Memory B cell (primary cell): ENCODE data around the gene PSMA1.
"Not testable (repeated sequence)": the region's sequence is repeated elsewhere in the genome, so short reads cannot be mapped to it uniquely, and the experiment has no call there.

ENCODE experiments used
- ATAC-seq: fragments of 150-1000 bp; cut with Tn5 transposase; 2 replicates; pipeline ENCODE4 v1.10.0; 2021; ENCODE audit warnings: low read depth, mild to moderate bottlenecking, moderate library complexity
- DNase-seq, 2 donors: peaks; one replicate each; pipeline ENCODE4 v3.0.0; 2022; ENCODE audit warnings: low spot score in 2 of 2
- H3K27ac Mint-ChIP-seq: one replicate; pipeline ENCODE4 v1.8.0; 2022; ENCODE audit warnings: mild to moderate bottlenecking, moderate library complexity, mixed read lengths
- H3K27me3 Mint-ChIP-seq: one replicate; pipeline ENCODE4 v1.8.0; 2022; ENCODE audit warnings: mixed read lengths
- H3K36me3 Mint-ChIP-seq: one replicate; pipeline ENCODE4 v1.8.0; 2022; ENCODE audit warnings: mild to moderate bottlenecking, mixed read lengths
- H3K4me1 Mint-ChIP-seq: one replicate; pipeline ENCODE4 v1.8.0; 2022; ENCODE audit warnings: mixed read lengths
- H3K4me3 Mint-ChIP-seq: one replicate; pipeline ENCODE4 v1.8.0; 2022; ENCODE audit warnings: mild to moderate bottlenecking, moderate library complexity, mixed read lengths
- H3K9me3 Mint-ChIP-seq: one replicate; pipeline ENCODE4 v1.8.0; 2022; ENCODE audit warnings: mixed read lengths

Gene PSMA1

DNA sequence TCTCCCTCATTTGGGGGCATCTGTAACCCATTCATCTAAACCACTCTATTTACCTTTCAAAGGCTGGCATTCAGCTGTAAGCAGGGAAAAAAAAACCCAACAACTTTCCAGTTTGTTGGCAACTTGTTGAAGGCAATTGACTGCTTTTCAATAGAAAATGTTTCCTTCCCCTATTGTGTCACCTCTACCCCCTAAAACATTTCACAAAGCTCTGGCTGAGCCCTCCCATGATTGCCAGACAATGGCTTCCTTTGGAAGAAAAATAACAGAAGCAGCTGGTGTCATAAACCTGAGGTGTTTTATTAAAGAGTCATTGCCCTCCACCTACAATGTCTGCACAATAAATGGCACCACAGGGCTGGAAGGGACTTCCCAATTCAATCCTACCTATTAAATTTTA, 22.1 kb upstream of the PSMA1 start:
- no peak overlapping the region for H3K27ac Mint-ChIP-seq
- ATAC-seq (no peak), DNase-seq (no peak)
- H3K36me3 Mint-ChIP-seq, result no peaks in the 10 kb centered on the region
- no peaks in the 10 kb centered on the region for H3K9me3 Mint-ChIP-seq
- H3K4me1 Mint-ChIP-seq, result no peaks in the 10 kb centered on the region
- H3K4me3 Mint-ChIP-seq, result no peak overlapping the region
- H3K27me3 Mint-ChIP-seq, result no peaks in the 10 kb centered on the region

DNA sequence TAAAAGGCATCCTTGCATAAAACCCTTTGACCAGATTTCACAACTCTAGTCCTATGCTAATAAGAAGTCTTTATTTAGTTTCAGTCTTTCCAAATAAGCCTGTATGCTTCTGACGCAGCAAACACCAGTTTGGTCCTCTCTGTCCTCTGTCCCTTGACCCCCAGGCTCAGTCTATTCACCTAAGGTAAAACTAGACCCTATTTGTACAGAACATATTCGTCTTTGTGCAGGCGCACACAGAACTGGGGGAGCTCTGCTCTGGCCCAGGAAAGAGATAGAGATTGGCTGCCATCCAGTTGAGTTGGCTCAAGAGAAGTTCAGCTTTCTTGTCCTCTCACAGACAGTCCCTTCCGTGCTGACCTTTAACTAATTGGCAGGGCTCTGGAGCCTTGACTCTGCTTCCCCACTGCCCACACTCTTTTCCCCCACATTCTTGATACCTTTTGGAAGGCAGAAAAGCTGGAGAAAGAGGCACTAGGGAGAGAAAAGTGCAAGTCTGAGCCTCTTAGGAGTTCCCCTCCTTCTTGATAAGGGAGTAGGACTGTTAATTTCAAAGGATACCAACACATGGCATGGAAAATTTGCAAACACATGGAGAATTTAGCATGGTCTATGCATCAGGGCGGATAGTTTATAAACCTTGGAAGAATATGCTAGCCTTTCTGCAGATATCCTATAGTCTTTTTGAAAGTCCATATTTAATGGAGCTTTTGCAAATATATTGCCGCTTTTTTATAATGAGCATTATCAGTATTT, 21.2 kb upstream of the PSMA1 start:
- Mint-ChIP-seq H3K4me1 (peaks cover 3% of the 10 kb centered on the region), H3K4me3 (no peak overlapping the region), H3K36me3 (no peaks in the 10 kb centered on the region), H3K9me3 (no peaks in the 10 kb centered on the region), H3K27ac (no peak overlapping the region), H3K27me3 (no peaks in the 10 kb centered on the region)
- ATAC-seq (no peak), DNase-seq (no peak)

- H3K36me3 Mint-ChIP-seq, result no peaks in the 10 kb centered on the region
- H3K27me3 Mint-ChIP-seq, result no peaks in the 10 kb centered on the region
- no peak overlapping the region for H3K27ac Mint-ChIP-seq
- H3K9me3 Mint-ChIP-seq, result no peaks in the 10 kb centered on the region
- peaks cover 3% of the 10 kb centered on the region for H3K4me1 Mint-ChIP-seq
- no peak overlapping the region for H3K4me3 Mint-ChIP-seq
- DNase-seq (no peak), ATAC-seq (no peak)
These were observed 19.8 kb upstream of the PSMA1 start for GRCh38 chr11:14539982-14540421.

DNA sequence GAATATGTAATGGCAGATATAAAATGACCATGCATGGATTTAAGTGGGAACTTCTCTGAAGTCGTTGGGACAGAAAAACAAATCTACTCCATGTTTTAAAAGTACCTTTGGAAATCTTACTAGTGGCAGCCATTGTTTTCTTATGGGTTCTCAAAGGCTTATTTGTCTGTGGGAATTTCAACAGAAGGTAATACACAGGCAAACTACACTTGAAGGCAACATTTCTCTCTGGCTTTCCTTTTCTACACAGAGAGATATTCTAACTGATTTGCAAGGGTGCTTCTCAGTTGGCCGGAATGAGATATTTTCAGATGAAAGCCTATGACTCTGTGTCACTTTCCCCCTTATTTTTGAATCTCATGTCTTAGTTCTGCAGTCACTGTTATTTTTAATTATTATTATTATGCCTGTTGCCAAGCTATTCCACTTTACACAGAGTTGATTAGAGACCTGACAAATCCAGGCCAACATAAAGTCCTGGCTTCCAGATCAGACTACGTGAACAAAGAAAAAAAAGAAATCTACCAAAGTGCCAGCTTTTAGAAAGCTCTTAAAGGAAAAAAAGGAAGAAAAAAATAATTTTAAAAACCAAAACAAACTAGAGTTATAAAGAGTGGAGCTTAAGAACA, 18.9 kb upstream of the PSMA1 start:
- H3K27ac Mint-ChIP-seq, result no peak overlapping the region
- peaks cover 3% of the 10 kb centered on the region for H3K4me1 Mint-ChIP-seq
- no peaks in the 10 kb centered on the region for H3K36me3 Mint-ChIP-seq
- no peaks in the 10 kb centered on the region for H3K9me3 Mint-ChIP-seq
- ATAC-seq (no peak), DNase-seq (no peak)
- H3K4me3 Mint-ChIP-seq, result no peak overlapping the region
- no peaks in the 10 kb centered on the region for H3K27me3 Mint-ChIP-seq

DNA sequence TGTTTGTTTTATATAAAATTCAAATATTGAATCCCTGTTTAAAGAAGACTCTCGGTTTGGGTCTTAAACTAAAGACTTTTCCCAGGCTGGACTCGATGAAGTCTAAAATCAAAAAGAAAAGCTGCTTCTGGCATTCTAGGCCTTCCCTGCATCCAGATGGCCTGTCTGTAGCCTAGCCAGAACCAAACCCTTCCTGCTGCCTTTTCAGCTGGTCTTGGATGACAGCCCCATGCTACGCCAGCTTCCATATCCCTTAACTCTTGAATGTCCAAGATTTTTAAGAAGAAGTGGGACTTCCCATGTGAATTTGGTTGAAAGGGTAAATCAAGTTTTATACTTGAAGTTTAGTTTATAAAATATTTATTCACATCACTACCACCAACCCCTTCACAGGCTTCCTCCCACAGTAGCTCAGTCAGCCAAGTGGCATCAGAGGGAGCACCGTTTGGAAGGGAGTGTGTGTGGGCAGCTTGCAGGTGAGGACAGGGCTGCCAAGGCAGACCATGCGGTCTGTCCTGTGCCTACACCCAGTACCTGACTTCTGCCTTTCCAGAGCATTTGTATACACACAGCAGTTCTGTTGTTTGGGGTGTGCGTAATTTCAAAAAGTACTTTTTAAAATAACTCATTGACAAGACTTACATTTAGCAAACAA, 18.2 kb upstream of the PSMA1 start:
- Mint-ChIP-seq H3K36me3 (no peaks in the 10 kb centered on the region), H3K4me3 (no peak overlapping the region), H3K27ac (no peak overlapping the region), H3K9me3 (no peaks in the 10 kb centered on the region), H3K27me3 (no peaks in the 10 kb centered on the region), H3K4me1 (peaks cover 3% of the 10 kb centered on the region)
- DNase-seq, result no peak
- ATAC-seq, result no peak

DNA sequence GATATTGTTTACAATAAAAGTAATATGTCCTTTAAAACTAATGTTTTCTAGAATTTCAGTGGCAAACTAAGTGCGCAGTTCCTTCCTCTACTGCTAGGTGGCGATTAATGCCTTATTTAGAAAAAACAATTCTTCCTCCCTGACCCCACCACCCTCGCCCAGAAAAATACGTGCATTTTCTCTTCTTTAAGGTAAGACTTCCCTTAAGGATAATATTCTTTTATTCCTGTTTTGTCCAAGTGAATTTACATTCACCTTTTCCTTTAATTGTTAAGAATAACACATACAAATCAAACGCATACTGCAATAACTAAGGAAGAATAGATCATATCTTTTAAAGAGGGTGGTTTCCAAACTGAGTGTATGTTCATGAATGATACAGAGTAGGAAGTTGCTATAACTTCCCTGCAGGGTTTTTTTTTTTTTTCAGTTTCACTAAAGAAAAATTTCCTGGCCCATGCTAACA, 17.0 kb upstream of the PSMA1 start:
- H3K27ac Mint-ChIP-seq, result peak overlapping the region; percentile 73

DNA sequence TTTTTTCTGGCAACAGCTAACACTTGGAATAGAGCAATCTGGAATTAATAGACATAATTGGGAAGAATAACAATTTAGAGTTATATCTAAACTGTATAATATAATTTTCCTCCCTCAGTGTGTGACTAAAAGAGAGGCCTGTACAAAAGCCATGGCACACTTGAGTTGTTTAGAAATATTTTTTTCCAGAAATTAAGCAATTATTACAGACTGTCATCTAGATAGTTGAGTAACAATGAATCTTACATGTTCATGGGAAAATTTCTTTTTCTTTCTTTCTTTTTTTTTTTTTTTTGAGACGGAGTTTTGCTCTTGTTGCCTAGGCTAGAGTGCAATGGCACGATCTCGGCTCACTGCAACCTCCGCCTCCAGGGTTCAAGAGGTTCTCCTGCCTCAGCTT, 15.0 kb upstream of the PSMA1 start:
- DNase-seq, H3K4me3 Mint-ChIP-seq, H3K36me3 Mint-ChIP-seq, H3K27me3 Mint-ChIP-seq, H3K4me1 Mint-ChIP-seq, ATAC-seq, H3K27ac Mint-ChIP-seq, H3K9me3 Mint-ChIP-seq: not testable (repeated sequence)

More for the DNA sequence above, 17.0 kb upstream of the PSMA1 start:
- H3K36me3 Mint-ChIP-seq, result no peaks in the 10 kb centered on the region
- H3K4me1 Mint-ChIP-seq, result peaks cover 3% of the 10 kb centered on the region
- H3K4me3 Mint-ChIP-seq, result peak overlapping the region; percentile 43
- DNase-seq (peak; percentile 26 to 38), ATAC-seq (peak; percentile 90)
- H3K9me3 Mint-ChIP-seq, result no peaks in the 10 kb centered on the region
- H3K27me3 Mint-ChIP-seq, result no peaks in the 10 kb centered on the region

GRCh38 chr11:14529951-14530350, 9.8 kb upstream of the PSMA1 start:
- H3K4me1 Mint-ChIP-seq, result no peaks in the 10 kb centered on the region
- H3K27ac Mint-ChIP-seq, result no peak overlapping the region
- no peak overlapping the region for H3K4me3 Mint-ChIP-seq
- no peaks in the 10 kb centered on the region for H3K36me3 Mint-ChIP-seq
- ATAC-seq (no peak), DNase-seq (no peak)
- H3K27me3 Mint-ChIP-seq, result no peaks in the 10 kb centered on the region
- no peaks in the 10 kb centered on the region for H3K9me3 Mint-ChIP-seq

DNA sequence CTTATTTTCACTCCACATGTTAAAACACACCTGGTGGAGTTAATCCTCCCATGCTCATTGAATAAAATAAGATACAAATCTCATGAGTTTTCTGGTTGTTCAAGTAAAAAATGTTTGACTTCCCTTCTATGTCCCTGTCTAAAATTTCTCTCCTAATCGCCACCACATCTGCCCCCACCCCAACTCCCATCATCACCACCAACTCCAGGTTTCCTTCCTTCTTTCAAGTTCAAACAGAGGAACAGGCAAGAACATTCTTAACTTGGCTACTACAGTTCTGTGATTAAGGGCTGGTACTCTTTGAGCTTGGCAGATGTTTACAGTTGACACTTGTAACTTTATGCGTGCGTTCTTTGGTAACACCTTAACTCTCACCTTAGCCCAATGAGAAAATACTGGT, 9.1 kb upstream of the PSMA1 start:
- ATAC-seq, result no peak
- Mint-ChIP-seq H3K4me1 (no peaks in the 10 kb centered on the region), H3K27ac (no peak overlapping the region), H3K36me3 (no peaks in the 10 kb centered on the region), H3K9me3 (no peaks in the 10 kb centered on the region), H3K27me3 (no peaks in the 10 kb centered on the region), H3K4me3 (no peak overlapping the region)
- DNase-seq, result no peak

GRCh38 chr11:14522801-14523200, 2.6 kb upstream of the PSMA1 start:
- Mint-ChIP-seq H3K9me3 (no peaks in the 10 kb centered on the region), H3K4me3 (no peak overlapping the region), H3K27ac (no peak overlapping the region), H3K36me3 (peaks cover under 1% of the 10 kb centered on the region), H3K4me1 (peaks cover 11% of the 10 kb centered on the region), H3K27me3 (no peaks in the 10 kb centered on the region)
- ATAC-seq, result no peak
- no peak for DNase-seq

DNA sequence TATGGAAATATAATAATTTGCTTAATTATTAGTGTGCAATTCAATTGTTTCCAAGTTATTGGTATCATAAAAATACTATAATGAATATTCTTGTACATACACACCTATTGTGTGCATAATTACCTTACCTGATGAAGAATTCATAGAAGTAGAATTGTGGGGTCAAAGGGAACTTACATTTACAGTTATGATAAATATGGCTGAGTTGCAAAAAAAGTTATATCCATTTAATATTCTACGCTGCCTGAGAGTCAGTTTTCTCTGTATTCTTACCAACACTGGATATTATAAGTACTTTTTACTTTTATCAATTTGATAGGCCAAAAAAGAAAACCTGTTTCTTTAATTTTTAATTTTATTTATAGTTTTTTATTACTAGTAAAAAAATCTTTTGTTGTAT, 2.1 kb upstream of the PSMA1 start:
- ATAC-seq (no peak), DNase-seq (no peak)
- Mint-ChIP-seq H3K4me1 (peaks cover 11% of the 10 kb centered on the region), H3K9me3 (no peaks in the 10 kb centered on the region), H3K36me3 (peaks cover 1% of the 10 kb centered on the region), H3K4me3 (no peak overlapping the region), H3K27me3 (no peaks in the 10 kb centered on the region), H3K27ac (no peak overlapping the region)

DNA sequence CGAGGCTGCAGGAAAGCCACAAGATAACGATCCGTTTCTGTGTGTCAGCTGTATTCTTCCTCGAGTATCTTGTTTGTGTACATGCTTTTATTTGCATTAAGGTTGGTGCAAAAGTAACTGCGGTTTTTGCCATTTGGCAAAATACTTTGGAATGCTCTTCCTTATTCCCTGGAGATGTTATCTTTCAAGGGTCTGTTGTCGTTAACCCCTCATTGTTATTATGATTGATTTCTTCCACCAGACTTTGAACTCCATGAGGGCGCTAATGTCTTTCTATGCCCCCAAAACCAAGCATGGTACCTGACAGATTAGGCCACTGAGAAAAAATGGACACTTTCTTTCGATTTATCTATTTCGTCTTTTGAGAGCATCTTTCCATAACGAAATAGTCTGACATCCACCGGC, 563 bp upstream of the PSMA1 start:
- Mint-ChIP-seq H3K36me3 (peaks cover 1% of the 10 kb centered on the region), H3K9me3 (no peaks in the 10 kb centered on the region)

DNA sequence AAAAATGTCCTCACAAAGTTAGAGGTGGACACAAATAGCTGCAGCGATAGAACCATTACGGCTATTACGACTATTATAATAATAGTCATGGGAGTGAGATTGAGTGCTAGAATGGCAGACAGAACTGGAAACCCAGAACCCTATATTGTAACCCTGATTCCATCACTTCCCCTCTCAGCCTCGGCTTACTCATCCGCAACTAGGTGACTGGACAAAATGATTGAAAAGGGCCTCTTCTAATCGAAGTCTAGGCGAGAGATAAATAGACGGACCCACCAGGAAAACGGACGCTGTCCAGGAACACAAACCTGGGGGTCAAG, 629 bp downstream of the PSMA1 start:
- Mint-ChIP-seq H3K4me1 (peaks cover 11% of the 10 kb centered on the region), H3K27ac (peak overlapping the region; percentile 93), H3K9me3 (no peaks in the 10 kb centered on the region), H3K27me3 (no peaks in the 10 kb centered on the region), H3K36me3 (peaks cover 1% of the 10 kb centered on the region), H3K4me3 (peak overlapping the region; percentile 95)
- ATAC-seq, result peak; percentile 4
- DNase-seq, result no peak

More for the DNA sequence above, 563 bp upstream of the PSMA1 start:
- no peak for ATAC-seq
- Mint-ChIP-seq H3K27me3 (no peaks in the 10 kb centered on the region), H3K4me3 (peak overlapping the region; percentile 95), H3K4me1 (peaks cover 11% of the 10 kb centered on the region), H3K27ac (peak overlapping the region; percentile 93)
- DNase-seq, result no peak

DNA sequence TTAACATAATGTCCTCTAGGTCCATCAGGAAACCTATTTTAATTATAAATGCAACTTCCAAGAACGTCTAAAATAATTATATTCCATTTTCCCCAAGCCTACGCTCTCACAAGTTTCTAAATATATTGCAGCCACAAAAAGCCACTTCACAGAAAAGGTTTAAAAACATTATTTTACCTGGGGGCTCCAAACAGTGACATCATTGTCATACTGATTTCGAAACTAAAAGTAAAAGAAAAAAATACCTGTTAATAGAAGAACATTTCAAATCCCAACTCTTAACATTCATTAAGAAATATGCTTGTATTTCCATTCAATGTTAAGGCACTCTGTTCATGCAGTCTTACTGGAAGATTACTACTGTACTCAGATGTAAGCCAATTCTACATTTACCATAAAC, 1.4 kb downstream of the PSMA1 start:
- no peak for ATAC-seq
- no peaks in the 10 kb centered on the region for H3K9me3 Mint-ChIP-seq
- H3K27ac Mint-ChIP-seq, result peak overlapping the region; percentile 93
- no peak for DNase-seq
- no peaks in the 10 kb centered on the region for H3K27me3 Mint-ChIP-seq
- H3K4me1 Mint-ChIP-seq, result peaks cover 11% of the 10 kb centered on the region
- peaks cover 1% of the 10 kb centered on the region for H3K36me3 Mint-ChIP-seq
- peak overlapping the region; percentile 95 for H3K4me3 Mint-ChIP-seq
